Mammary epithelial cell (primary cell): ENCODE results near the gene ABCG1.

Source experiments
- CTCF ChIP-seq, 2 donors: IDR thresholded peaks in 1 of 2; conservative IDR thresholded peaks in 1 of 2; 2 replicates each; pipeline ENCODE4 v1.5.1; 2011 to 2012; ENCODE audit warnings: inconsistent platforms in 2 of 2, low read length in 2 of 2, mild to moderate bottlenecking in 2 of 2, control low read depth in 1 of 2, low read depth in 1 of 2; ENCODE audit not compliant: insufficient read depth in 1 of 2; ENCODE audit errors: extremely low read depth in 1 of 2
- EZH2 ChIP-seq: IDR thresholded peaks from 2 replicates; pipeline ENCODE4 v1.6.1; 2012; ENCODE audit warnings: low read length, inconsistent platforms, borderline replicate concordance

GRCh38 chr21:42200906-42201614, 17.9 kb upstream of the ABCG1 start:
- TF ChIP-seq CTCF (conservative IDR thresholded peaks at IDR 0.05 in 1 of 2, IDR thresholded peaks at IDR 0.05 in 1 of 2; ENCODE audit: extremely low read depth in 1 of 2, insufficient read depth in 1 of 2, low read depth in 1 of 2, low read length in 2 of 2) = no peak
- no peak for TF ChIP-seq EZH2
